Renal cortex interstitium (tissue), 11 donors: ENCODE results near the gene ZNF235. TPM values are rescaled to one million over a fixed set of nuclear protein-coding genes. Genes with fewer than 3 reads are reported as not detected.
"Not testable (repeated sequence)": the region's sequence is repeated elsewhere in the genome, so short reads cannot be mapped to it uniquely, and the experiment has no call there.

ENCODE experiments used
- DNase-seq, 11 donors: peaks; one replicate each; pipeline ENCODE4 v3.0.0-alpha.2; 2013; ENCODE audit warnings: low read depth in 9 of 11, low spot score in 4 of 11; ENCODE audit errors: extremely low read depth in 1 of 11
- polyA plus RNA-seq, 3 donors: library from polyadenylated mRNA; unstranded; fragments of 120-200 nt; gene quantifications; one replicate each; pipeline ENCODE4 v1.2.1, GENCODE V29; 2013; ENCODE audit not compliant: insufficient read length in 3 of 3

The ZNF235 gene
- polyA plus RNA-seq, 3 donors, result 11.2 to 13.1 (median 12.9) TPM

- no peak for DNase-seq
Observed at GRCh38 chr19:44278181-44278690, 26.6 kb downstream of the ZNF235 start.

DNA sequence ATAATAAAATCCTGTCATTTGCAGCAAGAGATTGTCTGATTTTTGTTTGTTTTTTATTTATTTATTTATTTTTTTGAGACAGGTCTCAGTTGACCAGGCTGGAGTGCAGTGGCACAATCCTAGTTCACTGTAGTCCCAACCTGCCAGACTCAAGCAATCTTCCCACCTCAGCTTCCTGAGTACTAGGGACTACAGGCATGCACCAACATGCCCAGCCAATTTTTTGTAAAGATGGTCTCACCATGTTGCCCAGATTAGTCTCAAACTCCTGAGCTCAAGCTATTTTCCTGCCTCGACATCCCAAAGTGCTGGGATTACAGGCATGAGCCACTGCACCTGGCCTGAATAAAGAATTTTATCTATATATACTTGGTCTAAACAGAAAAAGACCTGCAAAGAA lies 27.5 kb downstream of the ZNF235 start:
- no peak for DNase-seq

- DNase-seq, result no peak
Observed at GRCh38 chr19:44260695-44261446, 44.0 kb downstream of the ZNF235 start.

GRCh38 chr19:44260343-44260681 lies 44.5 kb downstream of the ZNF235 start:
- DNase-seq, result no peak

- no peak for DNase-seq
Observed at GRCh38 chr19:44258835-44259413, 45.9 kb downstream of the ZNF235 start.

- DNase-seq, result no peak
Observed at GRCh38 chr19:44258136-44258535, 46.7 kb downstream of the ZNF235 start.

DNA sequence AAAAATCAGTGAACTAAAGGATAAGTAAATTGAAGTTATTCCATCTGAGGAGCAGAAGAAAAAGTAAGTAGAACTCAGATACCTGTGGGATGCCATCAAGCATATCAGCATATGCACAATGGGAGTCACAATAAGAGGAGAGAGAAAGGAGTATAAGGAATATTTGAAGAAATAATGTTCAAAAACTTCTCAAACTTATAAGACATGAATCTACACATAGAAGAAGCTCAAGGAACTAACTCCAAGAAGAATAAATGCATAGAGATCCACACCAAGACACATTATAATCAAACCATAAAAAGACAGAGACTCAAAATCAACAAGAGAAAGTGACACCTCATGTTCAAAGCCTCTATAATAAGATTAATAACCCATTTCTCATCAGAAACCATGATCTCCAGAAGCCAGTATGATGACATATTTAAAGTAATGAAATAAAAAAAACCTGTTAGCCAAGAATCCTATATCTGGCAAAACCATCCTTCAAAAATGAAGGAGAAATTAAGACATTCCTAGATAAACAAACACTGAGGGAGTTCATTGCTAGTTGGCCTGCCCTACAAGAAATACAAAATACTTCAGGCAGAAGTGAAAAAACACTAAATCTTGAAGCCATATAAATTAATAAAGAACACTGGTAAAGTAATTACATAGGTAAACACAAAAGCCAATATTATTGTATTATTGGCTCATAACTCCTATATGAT lies 49.0 kb downstream of the ZNF235 start:
- DNase-seq, result no peak

DNA sequence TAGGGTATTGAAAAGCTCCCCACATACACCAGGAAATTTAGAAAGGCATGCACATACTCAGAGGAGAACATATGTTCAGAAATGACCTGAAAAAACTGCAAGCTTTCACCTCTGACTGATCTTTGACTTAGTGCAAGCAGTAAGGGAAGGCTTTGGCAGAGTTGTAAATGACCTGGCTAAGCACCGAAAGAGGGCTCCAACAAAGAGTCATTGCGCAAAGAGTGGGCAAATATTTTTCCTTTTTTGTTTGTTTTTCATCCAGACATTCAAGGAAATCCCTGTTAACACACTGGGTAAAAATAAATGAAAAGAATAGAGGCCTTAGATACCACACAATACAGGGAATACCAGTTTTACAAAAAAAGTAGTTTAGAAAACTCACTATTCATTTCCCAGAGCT lies 50.3 kb downstream of the ZNF235 start:
- no peak for DNase-seq

DNA sequence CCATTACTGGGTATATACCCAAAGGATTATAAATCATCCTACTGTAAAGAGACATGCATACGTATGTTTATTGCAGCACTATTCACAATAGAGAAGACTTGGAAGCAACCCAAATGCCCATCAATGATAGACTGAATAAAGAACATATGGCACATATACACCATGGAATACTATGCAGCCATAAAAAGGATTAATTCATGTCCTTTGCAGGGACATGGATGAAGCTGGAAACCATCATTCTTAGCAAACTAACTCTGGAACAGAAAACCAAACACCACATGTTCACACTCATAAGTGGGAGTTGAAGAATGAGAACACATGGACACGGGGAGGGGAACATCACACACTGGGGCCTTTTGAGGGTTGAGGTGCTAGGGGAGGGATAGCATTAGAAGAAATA lies 51.4 kb downstream of the ZNF235 start:
- not testable (repeated sequence) for DNase-seq

DNA sequence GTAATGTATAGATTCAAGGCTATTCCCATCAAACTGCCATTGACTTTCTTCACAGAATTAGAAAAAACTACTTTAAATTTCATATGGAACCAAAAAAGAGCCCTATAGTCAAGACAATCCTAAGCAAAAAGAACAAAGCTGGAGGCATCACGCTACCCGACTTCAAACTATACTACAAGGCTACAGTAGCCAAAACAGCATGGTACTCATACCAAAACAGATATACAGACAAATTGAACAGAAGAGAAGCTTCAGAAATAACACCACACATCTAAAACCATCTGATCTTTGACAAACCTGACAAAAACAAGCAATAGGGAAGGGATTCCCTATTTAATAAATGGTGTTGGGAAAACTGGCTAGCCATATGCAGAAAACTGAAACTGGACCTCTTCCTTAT lies 52.5 kb downstream of the ZNF235 start:
- not testable (repeated sequence) for DNase-seq

DNA sequence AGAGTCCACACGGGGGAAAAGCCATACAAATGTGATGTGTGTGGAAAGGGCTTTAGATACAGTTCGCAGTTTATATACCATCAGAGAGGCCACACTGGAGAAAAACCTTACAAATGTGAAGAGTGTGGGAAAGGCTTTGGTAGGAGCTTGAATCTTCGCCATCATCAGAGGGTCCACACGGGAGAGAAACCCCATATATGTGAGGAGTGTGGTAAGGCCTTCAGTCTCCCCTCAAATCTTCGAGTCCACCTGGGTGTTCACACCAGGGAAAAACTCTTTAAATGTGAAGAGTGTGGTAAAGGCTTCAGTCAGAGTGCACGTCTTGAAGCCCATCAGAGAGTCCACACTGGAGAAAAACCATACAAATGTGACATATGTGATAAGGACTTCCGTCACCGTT lies 68.4 kb downstream of the ZNF235 start:
- DNase-seq, result no peak

Other genes with a start within 250 kb of the ZNF235 start
- gene ZNF284, start 232.9 kb downstream of the ZNF235 start, polyA plus RNA-seq, result 1 to 10 TPM; 3.2 to 5.9 (median 3.5) TPM
- gene ZNF224, start 210.7 kb downstream of the ZNF235 start, polyA plus RNA-seq, result 10 to 100 TPM; 23.5 to 49.8 (median 31.8) TPM
- 10 to 100 TPM in 1 of 3 donors, 1 to 10 TPM in 2; 9.1 to 11.6 (median 9.5) TPM for gene ZNF225, start 191.6 kb downstream of the ZNF235 start, polyA plus RNA-seq
- gene ZNF234, start 163.5 kb downstream of the ZNF235 start, polyA plus RNA-seq, result 10 to 100 TPM; 13.8 to 21.3 (median 15.1) TPM
- gene ZNF226, start 139.9 kb downstream of the ZNF235 start, polyA plus RNA-seq, result 10 to 100 TPM; 24.0 to 35.1 (median 30.5) TPM
- gene ZNF227, start 92.5 kb downstream of the ZNF235 start, polyA plus RNA-seq, result 10 to 100 TPM; 25.1 to 27.5 (median 25.8) TPM
- gene ZNF233, start 45.1 kb downstream of the ZNF235 start, polyA plus RNA-seq, result 1 to 10 TPM; 6.3 to 8.0 (median 6.7) TPM
- 10 to 100 TPM; 12.4 to 13.4 (median 13.1) TPM for gene ZNF112, start 51.7 kb upstream of the ZNF235 start, polyA plus RNA-seq
- gene ZNF285, start 96.6 kb upstream of the ZNF235 start, polyA plus RNA-seq, result 10 to 100 TPM; 10.7 to 12.1 (median 11.1) TPM
- gene ZNF229, start 143.4 kb upstream of the ZNF235 start, polyA plus RNA-seq, result 10 to 100 TPM; 16.1 to 18.0 (median 16.9) TPM
- gene ZNF180, start 195.5 kb upstream of the ZNF235 start, polyA plus RNA-seq, result 10 to 100 TPM; 15.3 to 17.6 (median 16.4) TPM
- not detected for gene CEACAM20, start 224.7 kb upstream of the ZNF235 start, polyA plus RNA-seq